Effector memory CD4-positive, alpha-beta T cell (primary cell): ENCODE measurements around the gene CXCL9.
"Not testable (repeated sequence)": the region's sequence is repeated elsewhere in the genome, so short reads cannot be mapped to it uniquely, and the experiment has no call there.

ENCODE experiments used
- DNase-seq, 3 donors: peaks; one replicate each; pipeline ENCODE4 v3.0.0-alpha.2; 2020
- H3K27ac ChIP-seq: 2 replicates; pipeline ENCODE4 v1.7.0; 2013; ENCODE audit warnings: mild to moderate bottlenecking, low read length, moderate library complexity; ENCODE audit not compliant: insufficient read depth, poor library complexity, severe bottlenecking
- H3K27me3 ChIP-seq: replicated peaks from 2 replicates; pipeline ENCODE4 v1.7.0; 2013; ENCODE audit warnings: mild to moderate bottlenecking, low read length; ENCODE audit not compliant: insufficient read depth, control insufficient read depth, poor library complexity, severe bottlenecking
- H3K36me3 ChIP-seq: 2 replicates; pipeline ENCODE4 v1.7.0; 2013; ENCODE audit warnings: mild to moderate bottlenecking, low read length, moderate library complexity; ENCODE audit not compliant: control insufficient read depth, insufficient read depth
- H3K4me1 ChIP-seq: 2 replicates; pipeline ENCODE4 v1.7.0; 2013; ENCODE audit warnings: low read length, mild to moderate bottlenecking; ENCODE audit not compliant: control insufficient read depth, insufficient read depth, poor library complexity, severe bottlenecking
- H3K4me3 ChIP-seq: 2 replicates; pipeline ENCODE4 v1.7.0; 2013; ENCODE audit warnings: low read length, low read depth, mild to moderate bottlenecking; ENCODE audit not compliant: insufficient read depth, poor library complexity, severe bottlenecking
- H3K9me3 ChIP-seq: 2 replicates; pipeline ENCODE4 v1.7.0; 2013; ENCODE audit warnings: mild to moderate bottlenecking, low read length, moderate library complexity; ENCODE audit not compliant: control insufficient read depth
- total RNA-seq, 3 donors: gene quantifications; one replicate each; lab custom pipeline; 2026; lab: John Stamatoyannopoulos, UW

CXCL9 gene
- 0 reads per million in 3 donors for total RNA-seq

- Histone ChIP-seq H3K4me1 (no peaks in the 10 kb centered on the region), H3K27ac (no peak within 1 kb of the TSS), H3K36me3 (no peaks in the 10 kb centered on the region), H3K9me3 (no peaks in the 10 kb centered on the region), H3K4me3 (no peak within 1 kb of the TSS), H3K27me3 (no peaks in the 10 kb centered on the region)
- DNase-seq = no peak
Observed at GRCh38 chr4:76007089-76007862, at the start of gene CXCL9. Gene CXCL9, minus strand, starts transcription at chr4:76007509. Its CDS starts 60 bp downstream, at chr4:76007449.

- no peak overlapping the region for H3K27ac ChIP-seq
- H3K4me3 ChIP-seq = no peak overlapping the region
- no peaks in the 10 kb centered on the region for H3K4me1 ChIP-seq
- H3K36me3 ChIP-seq = no peaks in the 10 kb centered on the region
- no peaks in the 10 kb centered on the region for H3K27me3 ChIP-seq
- no peaks in the 10 kb centered on the region for H3K9me3 ChIP-seq
- DNase-seq = no peak
Observed at GRCh38 chr4:76055421-76055820, 48.1 kb upstream of the CXCL9 start.

- Histone ChIP-seq H3K27ac (no peak overlapping the region), H3K4me1 (no peaks in the 10 kb centered on the region), H3K27me3 (no peaks in the 10 kb centered on the region), H3K9me3 (no peaks in the 10 kb centered on the region), H3K4me3 (no peak overlapping the region), H3K36me3 (no peaks in the 10 kb centered on the region)
- DNase-seq = no peak
Observed at GRCh38 chr4:76055016-76055415, 47.7 kb upstream of the CXCL9 start.

DNA sequence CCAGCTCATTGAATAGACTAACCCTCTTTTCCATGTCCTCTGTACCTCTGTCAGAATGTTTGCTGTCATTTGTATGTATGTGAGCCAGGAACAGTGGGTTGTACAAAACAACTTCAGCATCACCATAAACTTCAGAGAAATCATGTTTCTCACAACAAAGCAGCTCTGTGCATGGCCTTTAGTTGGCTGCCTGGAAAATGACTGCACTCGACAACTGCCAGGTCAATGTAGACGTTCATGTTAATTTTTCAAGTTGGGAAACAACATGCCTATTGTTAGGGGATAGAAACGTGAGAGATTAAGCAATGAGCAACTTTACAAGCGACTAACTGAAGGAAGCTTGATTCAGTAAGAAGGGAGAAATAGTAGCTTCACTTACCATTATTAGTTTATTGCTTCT lies 46.4 kb upstream of the CXCL9 start:
- Histone ChIP-seq H3K27ac (no peak overlapping the region), H3K27me3 (no peaks in the 10 kb centered on the region), H3K36me3 (no peaks in the 10 kb centered on the region), H3K9me3 (no peaks in the 10 kb centered on the region), H3K4me3 (no peak overlapping the region), H3K4me1 (no peaks in the 10 kb centered on the region)
- no peak for DNase-seq

GRCh38 chr4:76050560-76051050 lies 43.3 kb upstream of the CXCL9 start:
- H3K4me1 ChIP-seq, H3K27ac ChIP-seq, H3K4me3 ChIP-seq, H3K9me3 ChIP-seq, H3K36me3 ChIP-seq, DNase-seq, H3K27me3 ChIP-seq: not testable (repeated sequence)

- H3K4me3 ChIP-seq, H3K27ac ChIP-seq, DNase-seq, H3K27me3 ChIP-seq, H3K9me3 ChIP-seq, H3K36me3 ChIP-seq, H3K4me1 ChIP-seq: not testable (repeated sequence)
Observed at GRCh38 chr4:76049860-76050416, 42.6 kb upstream of the CXCL9 start.

GRCh38 chr4:76044686-76045085 lies 37.4 kb upstream of the CXCL9 start:
- not testable (repeated sequence) for H3K9me3 ChIP-seq, H3K36me3 ChIP-seq, H3K4me3 ChIP-seq, DNase-seq, H3K27ac ChIP-seq, H3K27me3 ChIP-seq, H3K4me1 ChIP-seq

GRCh38 chr4:76043306-76043705 lies 36.0 kb upstream of the CXCL9 start:
- not testable (repeated sequence) for H3K36me3 ChIP-seq, H3K27me3 ChIP-seq, DNase-seq

GRCh38 chr4:76042241-76042998 lies 35.1 kb upstream of the CXCL9 start:
- not testable (repeated sequence) for DNase-seq

More at GRCh38 chr4:76043306-76043705, 36.0 kb upstream of the CXCL9 start:
- not testable (repeated sequence) for H3K4me3 ChIP-seq, H3K27ac ChIP-seq, H3K9me3 ChIP-seq, H3K4me1 ChIP-seq

GRCh38 chr4:76036855-76037254 lies 29.5 kb upstream of the CXCL9 start:
- H3K36me3 ChIP-seq = no peaks in the 10 kb centered on the region
- H3K27me3 ChIP-seq = no peaks in the 10 kb centered on the region
- no peaks in the 10 kb centered on the region for H3K4me1 ChIP-seq
- H3K4me3 ChIP-seq = no peak overlapping the region
- H3K27ac ChIP-seq = no peak overlapping the region
- no peaks in the 10 kb centered on the region for H3K9me3 ChIP-seq
- no peak for DNase-seq

More at GRCh38 chr4:76042241-76042998, 35.1 kb upstream of the CXCL9 start:
- not testable (repeated sequence) for H3K9me3 ChIP-seq, H3K36me3 ChIP-seq, H3K4me3 ChIP-seq, H3K27ac ChIP-seq, H3K4me1 ChIP-seq, H3K27me3 ChIP-seq
